ENCODE measurements around the gene KCNJ16. TPM values are rescaled to one million over a fixed set of nuclear protein-coding genes. Genes with fewer than 3 reads are reported as not detected.

Gene KCNJ16
- total RNA-seq, 1 experiment from 2014 or later, result not detected

DNA sequence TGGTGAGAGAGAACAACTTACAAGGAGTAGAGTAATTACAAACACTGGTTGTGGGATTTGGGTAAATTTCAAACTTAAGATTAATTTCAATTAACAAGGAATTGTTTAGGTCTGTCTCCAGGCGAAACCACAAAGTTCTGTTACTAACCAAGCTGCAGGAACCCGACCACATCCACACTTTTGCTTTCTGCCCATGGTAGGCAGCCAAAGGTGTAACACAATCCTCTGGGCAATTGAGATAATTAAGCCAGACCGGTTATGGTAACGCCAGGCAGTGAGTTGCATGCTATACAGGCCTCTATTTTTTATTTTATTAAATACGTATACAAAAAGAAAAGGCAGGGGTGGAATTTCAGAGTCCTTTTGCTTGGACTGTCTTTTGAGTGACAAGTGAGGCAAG lies 106.4 kb downstream of the KCNJ16 start:
- Mint-ChIP-seq H3K27me3 (ENCODE audit: unreplicated experiment) (no peaks in the 10 kb centered on the region), H3K9me3 (ENCODE audit: low read depth, unreplicated experiment) (no peaks in the 10 kb centered on the region), H3K36me3 (ENCODE audit: insufficient read depth, unreplicated experiment) (no peaks in the 10 kb centered on the region), H3K4me3 (ENCODE audit: low read depth, unreplicated experiment) (no peak overlapping the region), H3K4me1 (ENCODE audit: low read depth, unreplicated experiment) (no peaks in the 10 kb centered on the region), H3K27ac (ENCODE audit: unreplicated experiment) (no peak overlapping the region)
- CTCF ChIA-PET, result no interaction called here
- TF ChIP-seq, protein P1, sequence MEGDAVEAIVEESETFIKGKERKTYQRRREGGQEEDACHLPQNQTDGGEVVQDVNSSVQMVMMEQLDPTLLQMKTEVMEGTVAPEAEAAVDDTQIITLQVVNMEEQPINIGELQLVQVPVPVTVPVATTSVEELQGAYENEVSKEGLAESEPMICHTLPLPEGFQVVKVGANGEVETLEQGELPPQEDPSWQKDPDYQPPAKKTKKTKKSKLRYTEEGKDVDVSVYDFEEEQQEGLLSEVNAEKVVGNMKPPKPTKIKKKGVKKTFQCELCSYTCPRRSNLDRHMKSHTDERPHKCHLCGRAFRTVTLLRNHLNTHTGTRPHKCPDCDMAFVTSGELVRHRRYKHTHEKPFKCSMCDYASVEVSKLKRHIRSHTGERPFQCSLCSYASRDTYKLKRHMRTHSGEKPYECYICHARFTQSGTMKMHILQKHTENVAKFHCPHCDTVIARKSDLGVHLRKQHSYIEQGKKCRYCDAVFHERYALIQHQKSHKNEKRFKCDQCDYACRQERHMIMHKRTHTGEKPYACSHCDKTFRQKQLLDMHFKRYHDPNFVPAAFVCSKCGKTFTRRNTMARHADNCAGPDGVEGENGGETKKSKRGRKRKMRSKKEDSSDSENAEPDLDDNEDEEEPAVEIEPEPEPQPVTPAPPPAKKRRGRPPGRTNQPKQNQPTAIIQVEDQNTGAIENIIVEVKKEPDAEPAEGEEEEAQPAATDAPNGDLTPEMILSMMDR (IDR thresholded peaks at IDR 0.05; ENCODE audit: unreplicated experiment), result no peak
- intact Hi-C loops (cut with micrococcal nuclease; ENCODE audit: unreplicated experiment), result no loop called here
- no TSS peak for BruUV-seq (replicated peaks)
- DNase-seq, result no peak

DNA sequence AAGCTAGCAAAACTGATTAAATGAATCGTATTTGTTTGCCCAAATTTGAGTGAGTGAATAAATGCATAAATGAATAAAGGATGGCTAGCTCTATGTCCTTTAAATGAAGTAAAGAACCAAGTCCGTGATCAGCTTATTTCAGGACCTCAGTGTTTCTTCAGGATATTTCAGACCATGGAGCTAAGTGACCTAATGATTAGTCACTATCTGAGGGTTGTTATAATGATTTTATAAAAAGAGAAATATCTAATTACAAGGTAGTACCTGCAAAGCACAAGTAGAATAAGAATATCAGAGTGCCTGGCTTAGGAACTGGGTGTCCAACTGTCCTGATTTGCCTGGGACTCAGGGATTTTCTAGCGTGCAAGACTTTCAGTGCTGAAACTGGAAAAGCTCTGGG lies 106.8 kb downstream of the KCNJ16 start:
- CTCF ChIA-PET, result no interaction called here
- no TSS peak for BruUV-seq (replicated peaks)
- intact Hi-C loops (cut with micrococcal nuclease; ENCODE audit: unreplicated experiment), result no loop called here
- Mint-ChIP-seq H3K27me3 (ENCODE audit: unreplicated experiment) (no peaks in the 10 kb centered on the region), H3K4me3 (ENCODE audit: low read depth, unreplicated experiment) (no peak overlapping the region), H3K36me3 (ENCODE audit: insufficient read depth, unreplicated experiment) (no peaks in the 10 kb centered on the region), H3K9me3 (ENCODE audit: low read depth, unreplicated experiment) (no peaks in the 10 kb centered on the region), H3K27ac (ENCODE audit: unreplicated experiment) (no peak overlapping the region), H3K4me1 (ENCODE audit: low read depth, unreplicated experiment) (no peaks in the 10 kb centered on the region)
- TF ChIP-seq, protein P1 (IDR thresholded peaks at IDR 0.05; ENCODE audit: unreplicated experiment), result no peak
- DNase-seq, result no peak

DNA sequence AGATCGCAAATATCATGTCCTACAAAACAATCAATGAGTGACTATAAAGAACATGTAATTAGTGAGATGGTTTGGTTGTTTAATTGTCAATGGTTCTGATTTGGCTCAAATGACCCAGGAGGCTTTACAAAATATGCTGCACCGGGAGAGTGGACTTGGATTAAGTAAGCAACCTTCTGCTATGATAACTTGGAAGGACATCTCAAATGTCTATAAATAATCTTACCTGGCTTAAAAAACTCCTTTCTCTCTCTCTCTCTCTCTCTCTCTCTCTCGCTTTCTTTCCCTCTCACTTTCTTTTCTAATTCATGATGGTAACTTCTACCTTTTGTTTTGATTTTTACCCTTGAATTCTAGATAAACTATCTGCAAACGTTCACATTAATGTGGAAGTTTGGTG lies 108.5 kb downstream of the KCNJ16 start:
- no peak overlapping the region for H3K27ac Mint-ChIP-seq (ENCODE audit: unreplicated experiment)
- no peak overlapping the region for H3K4me3 Mint-ChIP-seq (ENCODE audit: low read depth, unreplicated experiment)
- TF ChIP-seq, protein P1 (IDR thresholded peaks at IDR 0.05; ENCODE audit: unreplicated experiment), result no peak
- CTCF ChIA-PET, result no interaction called here
- DNase-seq, result no peak
- BruUV-seq (replicated peaks), result no TSS peak
- H3K4me1 Mint-ChIP-seq (ENCODE audit: low read depth, unreplicated experiment), result no peaks in the 10 kb centered on the region
- intact Hi-C loops (cut with micrococcal nuclease; ENCODE audit: unreplicated experiment), result no loop called here
- no peaks in the 10 kb centered on the region for H3K9me3 Mint-ChIP-seq (ENCODE audit: low read depth, unreplicated experiment)
- H3K27me3 Mint-ChIP-seq (ENCODE audit: unreplicated experiment), result no peaks in the 10 kb centered on the region
- no peaks in the 10 kb centered on the region for H3K36me3 Mint-ChIP-seq (ENCODE audit: insufficient read depth, unreplicated experiment)

DNA sequence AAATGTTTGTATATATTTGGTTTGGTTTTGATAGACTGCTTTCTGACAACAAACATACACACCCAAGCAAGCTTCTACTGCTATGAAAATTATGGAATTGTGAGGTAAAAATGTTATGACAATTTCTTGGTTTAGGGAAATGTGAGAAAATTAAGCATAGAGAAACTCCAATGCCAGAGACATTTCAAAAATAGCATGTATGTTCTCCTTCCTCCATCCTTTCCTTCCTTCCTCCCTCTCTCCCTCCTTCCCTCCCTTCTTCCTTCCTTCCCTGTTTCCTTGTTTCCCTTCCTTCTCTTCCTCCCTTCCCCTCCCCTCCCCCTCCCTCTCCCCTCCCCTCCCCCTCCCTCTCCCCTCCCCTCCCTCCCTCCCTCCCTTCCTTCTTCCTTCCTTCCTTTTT lies 109.2 kb downstream of the KCNJ16 start:
- BruUV-seq (replicated peaks), result no TSS peak
- H3K27ac Mint-ChIP-seq (ENCODE audit: unreplicated experiment), result no peak overlapping the region
- H3K27me3 Mint-ChIP-seq (ENCODE audit: unreplicated experiment), result no peaks in the 10 kb centered on the region
- TF ChIP-seq, protein P1 (IDR thresholded peaks at IDR 0.05; ENCODE audit: unreplicated experiment), result no peak
- H3K36me3 Mint-ChIP-seq (ENCODE audit: insufficient read depth, unreplicated experiment), result no peaks in the 10 kb centered on the region
- no peak overlapping the region for H3K4me3 Mint-ChIP-seq (ENCODE audit: low read depth, unreplicated experiment)
- intact Hi-C loops (cut with micrococcal nuclease; ENCODE audit: unreplicated experiment), result no loop called here
- DNase-seq, result no peak
- H3K4me1 Mint-ChIP-seq (ENCODE audit: low read depth, unreplicated experiment), result no peaks in the 10 kb centered on the region
- H3K9me3 Mint-ChIP-seq (ENCODE audit: low read depth, unreplicated experiment), result no peaks in the 10 kb centered on the region
- CTCF ChIA-PET, result no interaction called here

DNA sequence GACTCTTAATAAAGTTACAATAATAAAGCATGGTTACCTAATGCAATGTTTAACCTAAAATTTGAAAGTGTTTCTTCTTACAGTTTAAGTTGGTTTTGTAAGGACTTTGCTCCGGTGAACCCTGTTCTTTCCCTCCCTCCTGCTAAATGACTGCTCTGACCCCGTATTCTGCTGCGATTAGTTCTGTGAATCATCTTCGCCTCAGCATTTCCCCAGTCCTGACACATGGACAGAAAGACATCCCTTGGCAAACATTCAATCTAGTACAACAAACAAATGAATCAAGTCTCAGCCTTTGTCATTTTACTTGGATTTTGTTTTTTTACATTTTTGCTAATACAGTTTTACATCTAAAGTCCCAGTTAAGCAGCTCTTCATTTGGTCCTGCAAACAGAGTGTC lies 109.7 kb downstream of the KCNJ16 start:
- intact Hi-C loops (cut with micrococcal nuclease; ENCODE audit: unreplicated experiment), result no loop called here
- Mint-ChIP-seq H3K36me3 (ENCODE audit: insufficient read depth, unreplicated experiment) (no peaks in the 10 kb centered on the region), H3K27me3 (ENCODE audit: unreplicated experiment) (no peaks in the 10 kb centered on the region), H3K4me1 (ENCODE audit: low read depth, unreplicated experiment) (no peaks in the 10 kb centered on the region), H3K9me3 (ENCODE audit: low read depth, unreplicated experiment) (no peaks in the 10 kb centered on the region), H3K4me3 (ENCODE audit: low read depth, unreplicated experiment) (no peak overlapping the region), H3K27ac (ENCODE audit: unreplicated experiment) (no peak overlapping the region)
- BruUV-seq (replicated peaks), result no TSS peak
- CTCF ChIA-PET, result no interaction called here
- DNase-seq, result no peak
- TF ChIP-seq, protein P1 (IDR thresholded peaks at IDR 0.05; ENCODE audit: unreplicated experiment), result no peak

Data from Calu3 (cell line).